Stomach (tissue), 9 donors: ENCODE results near the gene EXOC1. TPM values are rescaled to one million over a fixed set of nuclear protein-coding genes. Genes with fewer than 3 reads are reported as not detected.

Experiments
- DNase-seq, 2 donors: peaks; one replicate each; pipeline versions ENCODE4 v3.0.0 to v3.0.0-alpha.2; 2013 to 2019
- H3K27ac ChIP-seq, 5 donors: fragments of 200-600 bp in 4 of 5; sonication (generic) in 4 of 5; one replicate each; pipeline ENCODE4 v1.5.1; 2013 to 2019; ENCODE audit warnings: mild to moderate bottlenecking in 1 of 5, moderate library complexity in 1 of 5
- H3K27me3 ChIP-seq, 3 donors: fragments of 200-600 bp; sonication (generic); one replicate each; pipeline ENCODE4 v1.5.1; 2017 to 2019; ENCODE audit warnings: mixed run types in 1 of 3
- H3K36me3 ChIP-seq, 4 donors: fragments of 200-600 bp; sonication (generic); 1 replicate in 3 of 4; 2 replicates in 1 of 4; pipeline ENCODE4 v1.5.1; 2016 to 2019
- H3K4me1 ChIP-seq, 4 donors: fragments of 200-600 bp; sonication (generic); one replicate each; pipeline ENCODE4 v1.5.1; 2016 to 2019
- H3K4me3 ChIP-seq, 4 donors: fragments of 200-600 bp; sonication (generic) in 3 of 4; one replicate each; pipeline ENCODE4 v1.5.1; 2016 to 2019; ENCODE audit warnings: mild to moderate bottlenecking in 1 of 4
- H3K9me3 ChIP-seq, 4 donors: fragments of 200-600 bp; sonication (generic); one replicate each; pipeline ENCODE4 v1.5.1; 2016 to 2019
- CTCF ChIP-seq, 7 experiments: fragments of 450-650 bp in 4 of 7; fragments of 200-600 bp in 3 of 7; sonication (generic) in 3 of 7; IDR thresholded peaks; one replicate each; pipeline ENCODE4 v1.5.1; 2016 to 2019; ENCODE audit warnings: antibody characterized with exemption in 7 of 7, control low read depth in 2 of 7, mild to moderate bottlenecking in 1 of 7
- EP300 ChIP-seq: sonication (generic); formaldehyde crosslinking; IDR thresholded peaks from one replicate; pipeline ENCODE4 v1.6.1; 2017; ENCODE audit warnings: antibody characterized with exemption
- POLR2A ChIP-seq, 4 donors: fragments of 450-650 bp; IDR thresholded peaks; one replicate each; pipeline ENCODE4 v1.6.1; 2016; ENCODE audit warnings: antibody characterized with exemption in 4 of 4, control low read depth in 2 of 4, mild to moderate bottlenecking in 1 of 4, moderate library complexity in 1 of 4
- POLR2AphosphoS5 ChIP-seq, 3 donors: sonication (generic); formaldehyde crosslinking; IDR thresholded peaks; one replicate each; pipeline ENCODE4 v1.6.1; 2016; ENCODE audit warnings: antibody characterized with exemption in 3 of 3
- WGBS, 5 donors: extraction: QIAGEN DNeasy Blood & Tissue Kit in 3 of 5; methylation state at CpG; one replicate each; pipeline versions ENCODE4 v1.1.5 to v1.1.7; 2013 to 2018; 5-methylcytosine and 5-hydroxymethylcytosine counted together
- intact Hi-C: fragments of 100-400 bp; cut with DNase I; formaldehyde crosslinking; loops from one replicate; pipeline ENCODE4 v1.15.1; 2023; ENCODE audit warnings: low total_unique reads
- polyA plus RNA-seq, 3 donors: library from polyadenylated mRNA; stranded (reverse); fragments of 200-250 nt; gene quantifications; one replicate each; pipeline ENCODE4 v1.2.3, GENCODE V29; 2013
- total RNA-seq, 5 donors: library from RNA; depleted of rRNA; stranded (reverse); fragments of >200 nt; gene quantifications; one replicate each; pipeline versions ENCODE4 v1.1.0 to v1.2.3, GENCODE V29; 2014 to 2016
- donor health status: healthy with polysubstance abuse.
- donor health status: Bipolar disorder and iron deficiency.
- donor health status: healthy.

Gene EXOC1
- total and polyA plus RNA-seq, 8 donors, result 10.1 to 174 (median 26.2) TPM

GRCh38 chr4:55884851-55885219 is 31.4 kb downstream of the EXOC1 start:
- WGBS, 5 donors, result 70 to 89% (median 79%) methylated on average over 1 of the region's 1 CpG
- Histone ChIP-seq H3K4me3 (no peak overlapping the region), H3K4me1 (no peaks in the 10 kb centered on the region), H3K36me3 (peaks cover 7 to 71% (median 56%) of the 10 kb centered on the region in 4 donors), H3K27me3 (no peaks in the 10 kb centered on the region), H3K27ac (no peak overlapping the region), H3K9me3 (no peaks in the 10 kb centered on the region)
- intact Hi-C loops, result no loop called here
- TF ChIP-seq CTCF (IDR thresholded peaks at IDR 0.05), result no peak
- TF ChIP-seq EP300, result no peak
- no peak for TF ChIP-seq POLR2A (IDR thresholded peaks at IDR 0.05)
- no peak for TF ChIP-seq POLR2AphosphoS5 (IDR thresholded peaks at IDR 0.05)
- no peak for DNase-seq

GRCh38 chr4:55887594-55887993 is 34.1 kb downstream of the EXOC1 start:
- H3K36me3 ChIP-seq, result peaks cover 0 to 70% (median 60%) of the 10 kb centered on the region in 4 donors
- H3K27me3 ChIP-seq, result no peaks in the 10 kb centered on the region
- H3K27ac ChIP-seq, result no peak overlapping the region
- intact Hi-C loops, result no loop called here
- H3K4me1 ChIP-seq, result no peaks in the 10 kb centered on the region
- 84 to 94% (median 88%) methylated on average over 1 of the region's 1 CpG for WGBS, 5 donors
- H3K4me3 ChIP-seq, result no peak overlapping the region
- TF ChIP-seq EP300 (no peak), POLR2A (IDR thresholded peaks at IDR 0.05) (no peak), CTCF (IDR thresholded peaks at IDR 0.05) (no peak), POLR2AphosphoS5 (IDR thresholded peaks at IDR 0.05) (no peak)
- DNase-seq, result no peak
- H3K9me3 ChIP-seq, result no peaks in the 10 kb centered on the region

- no peaks in the 10 kb centered on the region for H3K4me1 ChIP-seq
- DNase-seq, result no peak
- peaks cover 6 to 82% (median 78%) of the 10 kb centered on the region in 4 donors for H3K36me3 ChIP-seq
- H3K9me3 ChIP-seq, result no peaks in the 10 kb centered on the region
- no peak overlapping the region for H3K4me3 ChIP-seq
- WGBS, 5 donors, result 70 to 92% (median 79%) methylated on average over 2 of the region's 2 CpGs
- no peak for TF ChIP-seq EP300
- no peak for TF ChIP-seq CTCF (IDR thresholded peaks at IDR 0.05)
- TF ChIP-seq POLR2AphosphoS5 (IDR thresholded peaks at IDR 0.05), result no peak
- TF ChIP-seq POLR2A (IDR thresholded peaks at IDR 0.05), result no peak
- no peak overlapping the region for H3K27ac ChIP-seq
- H3K27me3 ChIP-seq, result no peaks in the 10 kb centered on the region
- intact Hi-C loops, result no loop called here
Measured at GRCh38 chr4:55892156-55892555, 38.7 kb downstream of the EXOC1 start.

- TF ChIP-seq POLR2A (IDR thresholded peaks at IDR 0.05) (no peak), CTCF (IDR thresholded peaks at IDR 0.05) (no peak)
- H3K36me3 ChIP-seq, result peaks cover 20 to 89% (median 83%) of the 10 kb centered on the region in 4 donors
- no peak overlapping the region for H3K4me3 ChIP-seq
- intact Hi-C loops, result no loop called here
- no peaks in the 10 kb centered on the region for H3K9me3 ChIP-seq
- H3K27ac ChIP-seq, result no peak overlapping the region
- 84 to 97% (median 88%) methylated on average over 3 of the region's 3 CpGs for WGBS, 5 donors
- no peaks in the 10 kb centered on the region for H3K27me3 ChIP-seq
- no peaks in the 10 kb centered on the region for H3K4me1 ChIP-seq
- no peak for DNase-seq
Measured at GRCh38 chr4:55896622-55897021, 43.2 kb downstream of the EXOC1 start.
